Tibial nerve (tissue), 4 donors: ENCODE data around the gene TLE3. TPM values are rescaled to one million over a fixed set of nuclear protein-coding genes. Genes with fewer than 3 reads are reported as not detected.

ENCODE experiments used
- DNase-seq, 2 donors: peaks; one replicate each; pipeline ENCODE4 v3.0.0-alpha.2; 2019; ENCODE audit warnings: low spot score in 2 of 2
- H3K27ac ChIP-seq, 4 donors: fragments of 200-600 bp; sonication (generic) in 3 of 4; one replicate each; pipeline ENCODE4 v1.5.1; 2017 to 2019; ENCODE audit warnings: mild to moderate bottlenecking in 1 of 4
- H3K27me3 ChIP-seq, 2 donors: fragments of 200-600 bp; sonication (generic) in 1 of 2; one replicate each; pipeline versions ENCODE4 v1.5.1 to v1.6.0; 2017 to 2019
- H3K36me3 ChIP-seq, 3 donors: fragments of 200-600 bp; sonication (generic); one replicate each; pipeline ENCODE4 v1.5.1; 2018 to 2019
- H3K4me1 ChIP-seq, 4 donors: fragments of 200-600 bp; sonication (generic) in 3 of 4; one replicate each; pipeline ENCODE4 v1.5.1; 2017 to 2019
- H3K4me3 ChIP-seq, 4 donors: fragments of 200-600 bp; sonication (generic) in 3 of 4; one replicate each; pipeline ENCODE4 v1.5.1; 2017 to 2019; ENCODE audit warnings: mild to moderate bottlenecking in 1 of 4, moderate library complexity in 1 of 4
- H3K9me3 ChIP-seq, 4 donors: fragments of 200-600 bp; sonication (generic) in 3 of 4; one replicate each; pipeline ENCODE4 v1.5.1; 2017 to 2019
- CTCF ChIP-seq, 5 experiments: fragments of 200-600 bp in 3 of 5; fragments of 450-650 bp in 2 of 5; sonication (generic) in 3 of 5; IDR thresholded peaks; one replicate each; pipeline ENCODE4 v1.5.1; 2016 to 2019; ENCODE audit warnings: antibody characterized with exemption in 5 of 5, mild to moderate bottlenecking in 3 of 5, moderate library complexity in 2 of 5
- EP300 ChIP-seq, 2 donors: sonication (generic); formaldehyde crosslinking; IDR thresholded peaks; one replicate each; pipeline ENCODE4 v1.6.1; 2017; ENCODE audit warnings: antibody characterized with exemption in 2 of 2, mild to moderate bottlenecking in 1 of 2
- POLR2A ChIP-seq, 2 donors: fragments of 450-650 bp; IDR thresholded peaks; one replicate each; pipeline ENCODE4 v1.6.1; 2017; ENCODE audit warnings: antibody characterized with exemption in 2 of 2, mild to moderate bottlenecking in 2 of 2, moderate library complexity in 2 of 2
- whole genome bisulfite sequencing, 2 donors: methylation state at CpG; one replicate each; pipeline ENCODE4 v1.1.5; 2018; 5-methylcytosine and 5-hydroxymethylcytosine counted together
- total RNA-seq, 4 donors: library from RNA; depleted of rRNA; stranded (reverse); fragments of >200 nt; gene quantifications; one replicate each; pipeline ENCODE4 v1.1.0, GENCODE V29; 2016

TLE3 gene
- total RNA-seq, 4 donors from 2014 or later, result 62.4 to 91.6 (median 76.9) TPM

GRCh38 chr15:70092464-70093027 is 5.2 kb downstream of the TLE3 start:
- H3K4me3 ChIP-seq, result no peak overlapping the region
- TF ChIP-seq CTCF (IDR thresholded peaks at IDR 0.05) (no peak), POLR2A (IDR thresholded peaks at IDR 0.05) (no peak), EP300 (IDR thresholded peaks at IDR 0.05) (no peak)
- H3K4me1 ChIP-seq, result peaks cover 2 to 81% (median 72%) of the 10 kb centered on the region in 4 donors

DNA sequence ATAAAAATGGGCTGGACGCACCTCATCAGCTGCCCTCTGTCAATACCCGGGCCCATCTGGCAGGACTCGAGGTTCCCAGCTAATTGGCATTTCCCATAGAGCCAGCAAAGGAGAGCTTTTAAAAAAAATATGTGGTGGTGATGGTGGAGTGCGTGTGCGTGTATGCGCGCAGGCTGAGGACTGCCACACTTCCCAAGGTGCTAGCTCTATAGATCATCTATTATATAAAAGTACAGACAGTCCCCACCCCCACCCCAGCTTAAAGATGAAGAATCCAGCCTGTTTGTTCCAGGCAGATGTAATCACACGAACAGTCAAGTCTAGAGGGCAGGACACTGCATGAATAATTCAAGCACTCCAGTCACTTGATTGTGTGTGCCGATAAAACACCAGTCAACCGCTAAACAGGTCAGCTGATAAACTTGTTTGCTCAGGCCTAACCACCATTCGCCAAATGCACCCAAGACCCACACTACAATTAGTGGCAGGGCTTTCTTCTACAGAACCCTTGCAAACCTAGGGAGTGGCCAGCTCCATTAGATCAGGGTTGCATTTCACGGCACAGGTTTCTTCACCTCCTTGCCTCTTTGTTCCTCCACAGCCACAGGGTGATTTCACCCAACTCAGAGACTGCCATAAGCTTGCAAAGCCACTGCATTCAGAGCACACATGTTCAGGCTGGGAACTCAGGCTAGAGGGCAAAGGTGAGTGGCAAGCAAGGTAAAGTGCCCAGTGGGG is 5.8 kb downstream of the TLE3 start:
- 62 to 72% methylated on average over 12 of the region's 12 CpGs for WGBS, 2 donors
- no peak for DNase-seq
- Histone ChIP-seq H3K27me3 (no peaks in the 10 kb centered on the region), H3K9me3 (no peaks in the 10 kb centered on the region), H3K4me3 (no peak overlapping the region), H3K4me1 (peaks cover 2 to 87% (median 75%) of the 10 kb centered on the region in 4 donors), H3K27ac (peak overlapping the region in 3 of 4 donors; percentile 41 to 52 (median 46)), H3K36me3 (no peaks in the 10 kb centered on the region)
- no peak for TF ChIP-seq POLR2A (IDR thresholded peaks at IDR 0.05)
- TF ChIP-seq EP300 (IDR thresholded peaks at IDR 0.05), result no peak
- no peak for TF ChIP-seq CTCF (IDR thresholded peaks at IDR 0.05)

More at GRCh38 chr15:70092464-70093027, 5.2 kb downstream of the TLE3 start:
- Histone ChIP-seq H3K36me3 (no peaks in the 10 kb centered on the region), H3K9me3 (no peaks in the 10 kb centered on the region), H3K27ac (peak overlapping the region in 2 of 4 donors; percentile 60 to 98), H3K27me3 (no peaks in the 10 kb centered on the region)
- 67 to 71% methylated on average over 6 of the region's 6 CpGs for WGBS, 2 donors
- no peak for DNase-seq

DNA sequence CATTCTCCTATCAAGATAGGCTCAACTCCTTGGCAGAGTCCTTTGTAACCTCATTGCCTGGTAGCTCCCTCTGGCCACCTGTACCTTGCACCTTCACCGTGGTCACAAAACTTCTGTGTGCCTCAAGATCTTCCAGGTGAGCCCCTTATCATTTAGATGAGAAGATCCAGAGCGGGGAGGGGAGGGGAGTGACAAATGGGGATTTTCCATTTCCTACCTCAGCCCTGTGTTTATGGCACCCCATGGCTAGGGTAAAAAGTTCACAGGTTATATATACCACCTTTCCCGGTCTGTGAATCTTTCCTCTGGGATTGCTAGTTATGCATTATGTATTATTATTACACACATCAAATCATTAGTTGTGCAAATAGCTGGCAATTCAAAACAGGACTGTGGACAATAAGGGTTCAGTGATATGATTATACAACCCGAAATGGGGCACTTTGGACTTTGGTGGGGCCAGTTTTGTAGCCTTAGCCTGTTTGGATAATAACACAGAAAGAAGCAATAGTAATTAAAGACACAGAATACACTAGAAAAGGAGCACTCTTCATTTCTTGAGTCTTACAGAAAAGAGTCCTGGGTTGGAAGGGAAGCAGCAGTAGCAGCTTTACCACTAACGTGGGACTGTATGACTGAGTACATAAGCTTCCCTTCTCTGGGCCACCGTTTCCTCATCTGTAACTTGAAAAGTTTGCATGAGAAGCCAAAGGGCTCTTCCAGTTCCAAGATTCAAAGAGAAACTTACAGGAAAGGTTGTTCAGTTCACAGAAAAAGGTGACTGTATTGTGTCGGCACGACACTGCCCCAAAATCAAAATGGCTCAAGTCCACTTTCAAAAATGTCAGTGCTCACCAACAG is 7.1 kb downstream of the TLE3 start:
- Histone ChIP-seq H3K27me3 (no peaks in the 10 kb centered on the region), H3K4me3 (no peak overlapping the region), H3K9me3 (no peaks in the 10 kb centered on the region), H3K36me3 (peaks cover 0 to 4% (median 0%) of the 10 kb centered on the region in 3 donors), H3K27ac (peak overlapping the region in 2 of 4 donors; percentile 41 to 52), H3K4me1 (peaks cover 2 to 99% (median 76%) of the 10 kb centered on the region in 4 donors)
- no peak for DNase-seq
- TF ChIP-seq CTCF (IDR thresholded peaks at IDR 0.05), result no peak
- no peak for TF ChIP-seq EP300 (IDR thresholded peaks at IDR 0.05)
- no peak for TF ChIP-seq POLR2A (IDR thresholded peaks at IDR 0.05)
- 73 to 80% methylated on average over 8 of the region's 8 CpGs for WGBS, 2 donors

DNA sequence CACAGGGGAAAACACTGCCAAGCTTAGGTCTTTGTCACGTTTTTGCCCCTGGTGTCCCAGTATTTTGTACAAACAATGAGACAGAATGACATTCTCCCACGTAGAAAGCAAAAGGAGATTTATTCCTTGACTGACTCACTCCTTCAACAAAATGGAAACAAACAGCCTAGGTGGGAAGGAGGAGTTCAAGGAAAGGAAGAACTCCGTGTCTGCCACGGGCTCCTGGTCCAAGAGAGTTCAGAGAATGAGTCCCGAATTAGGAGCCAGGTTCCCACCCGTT is 8.1 kb downstream of the TLE3 start:
- WGBS, 2 donors, result 49 to 53% methylated on average over 6 of the region's 6 CpGs
- H3K4me1 ChIP-seq, result peaks cover 2 to 99% (median 72%) of the 10 kb centered on the region in 4 donors
- peak overlapping the region; percentile 3 to 75 (median 42) for H3K27ac ChIP-seq

More for the DNA sequence above, 8.1 kb downstream of the TLE3 start:
- Histone ChIP-seq H3K9me3 (no peaks in the 10 kb centered on the region), H3K27me3 (no peaks in the 10 kb centered on the region), H3K36me3 (peaks cover 0 to 14% (median 0%) of the 10 kb centered on the region in 3 donors), H3K4me3 (no peak overlapping the region)
- TF ChIP-seq CTCF (IDR thresholded peaks at IDR 0.05), result no peak
- TF ChIP-seq EP300 (IDR thresholded peaks at IDR 0.05), result no peak
- TF ChIP-seq POLR2A (IDR thresholded peaks at IDR 0.05), result no peak
- DNase-seq, result no peak
